Effector CD8-positive, alpha-beta T cell (primary cell): ENCODE data around the gene ZSCAN4.

Source experiments
- DNase-seq: peaks from one replicate; lab custom pipeline; 2025; lab: John Stamatoyannopoulos, UW
- total RNA-seq, 4 experiments: gene quantifications; one replicate each; lab custom pipeline; 2026; lab: John Stamatoyannopoulos, UW

ZSCAN4 gene, protein sequence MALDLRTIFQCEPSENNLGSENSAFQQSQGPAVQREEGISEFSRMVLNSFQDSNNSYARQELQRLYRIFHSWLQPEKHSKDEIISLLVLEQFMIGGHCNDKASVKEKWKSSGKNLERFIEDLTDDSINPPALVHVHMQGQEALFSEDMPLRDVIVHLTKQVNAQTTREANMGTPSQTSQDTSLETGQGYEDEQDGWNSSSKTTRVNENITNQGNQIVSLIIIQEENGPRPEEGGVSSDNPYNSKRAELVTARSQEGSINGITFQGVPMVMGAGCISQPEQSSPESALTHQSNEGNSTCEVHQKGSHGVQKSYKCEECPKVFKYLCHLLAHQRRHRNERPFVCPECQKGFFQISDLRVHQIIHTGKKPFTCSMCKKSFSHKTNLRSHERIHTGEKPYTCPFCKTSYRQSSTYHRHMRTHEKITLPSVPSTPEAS
- total RNA-seq: 0 to 0.18 (median 0) reads per million in 4 experiments

DNA sequence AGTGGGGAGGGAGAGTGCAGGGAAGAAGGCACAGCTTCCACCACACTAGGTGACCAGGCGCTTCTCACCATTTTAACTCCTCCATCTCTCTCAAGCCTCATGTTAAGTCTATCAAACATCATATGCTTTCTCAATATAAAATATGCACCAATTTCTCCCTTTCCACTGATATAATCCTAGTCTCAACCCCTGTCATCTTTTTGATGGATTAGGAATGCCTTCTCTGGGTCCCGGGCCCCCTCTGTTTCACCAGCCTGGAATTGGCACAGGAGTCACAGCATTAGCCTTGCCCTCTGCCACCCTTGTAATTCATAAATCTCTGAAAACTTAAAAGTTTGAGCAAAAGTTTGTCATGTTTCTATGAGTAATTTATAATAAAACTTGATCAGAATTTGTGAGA is at the start of gene ZSCAN4:
ZSCAN4 (plus strand) TSS at position 301 of the 400 bp plus-strand sequence. CDS start 7,211 bp downstream, outside the sequence.
- no peak for DNase-seq

DNA sequence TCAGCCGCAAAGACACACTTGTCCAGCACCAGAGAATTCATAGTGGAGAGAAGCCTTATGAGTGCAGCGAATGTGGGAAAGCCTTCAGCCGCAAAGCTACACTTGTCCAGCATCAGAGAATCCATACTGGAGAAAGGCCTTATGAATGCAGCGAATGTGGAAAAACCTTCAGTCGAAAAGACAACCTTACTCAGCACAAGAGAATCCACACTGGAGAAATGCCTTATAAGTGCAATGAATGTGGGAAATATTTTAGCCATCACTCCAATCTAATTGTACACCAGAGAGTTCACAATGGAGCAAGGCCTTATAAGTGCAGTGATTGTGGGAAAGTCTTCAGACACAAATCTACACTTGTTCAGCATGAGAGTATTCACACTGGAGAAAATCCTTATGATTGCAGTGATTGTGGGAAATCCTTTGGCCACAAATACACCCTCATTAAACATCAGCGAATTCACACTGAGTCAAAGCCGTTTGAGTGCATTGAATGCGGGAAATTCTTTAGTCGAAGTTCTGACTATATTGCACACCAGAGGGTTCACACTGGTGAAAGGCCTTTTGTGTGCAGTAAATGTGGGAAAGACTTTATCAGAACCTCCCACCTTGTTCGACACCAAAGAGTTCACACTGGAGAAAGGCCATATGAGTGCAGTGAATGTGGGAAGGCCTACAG is 47.9 kb upstream of the ZSCAN4 start:
- no peak for DNase-seq

DNA sequence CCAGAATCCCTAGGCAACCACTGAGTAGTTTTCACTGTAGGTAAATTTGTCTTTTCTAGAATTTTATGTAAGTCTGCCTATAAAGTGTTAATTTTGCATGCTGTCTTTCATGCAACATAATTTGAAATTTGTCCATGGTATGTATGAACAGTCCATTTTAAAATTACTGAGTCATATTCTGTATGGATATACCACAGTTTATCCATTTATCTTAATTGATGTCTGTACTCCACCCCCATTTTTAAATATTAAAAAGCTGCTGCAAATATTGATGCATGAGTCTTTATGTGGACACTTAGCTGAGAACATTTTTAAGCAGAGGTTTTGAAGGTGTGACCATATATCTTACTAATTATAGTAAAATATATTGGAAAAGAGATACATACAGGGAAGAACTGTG is 45.6 kb upstream of the ZSCAN4 start:
- no peak for DNase-seq

DNA sequence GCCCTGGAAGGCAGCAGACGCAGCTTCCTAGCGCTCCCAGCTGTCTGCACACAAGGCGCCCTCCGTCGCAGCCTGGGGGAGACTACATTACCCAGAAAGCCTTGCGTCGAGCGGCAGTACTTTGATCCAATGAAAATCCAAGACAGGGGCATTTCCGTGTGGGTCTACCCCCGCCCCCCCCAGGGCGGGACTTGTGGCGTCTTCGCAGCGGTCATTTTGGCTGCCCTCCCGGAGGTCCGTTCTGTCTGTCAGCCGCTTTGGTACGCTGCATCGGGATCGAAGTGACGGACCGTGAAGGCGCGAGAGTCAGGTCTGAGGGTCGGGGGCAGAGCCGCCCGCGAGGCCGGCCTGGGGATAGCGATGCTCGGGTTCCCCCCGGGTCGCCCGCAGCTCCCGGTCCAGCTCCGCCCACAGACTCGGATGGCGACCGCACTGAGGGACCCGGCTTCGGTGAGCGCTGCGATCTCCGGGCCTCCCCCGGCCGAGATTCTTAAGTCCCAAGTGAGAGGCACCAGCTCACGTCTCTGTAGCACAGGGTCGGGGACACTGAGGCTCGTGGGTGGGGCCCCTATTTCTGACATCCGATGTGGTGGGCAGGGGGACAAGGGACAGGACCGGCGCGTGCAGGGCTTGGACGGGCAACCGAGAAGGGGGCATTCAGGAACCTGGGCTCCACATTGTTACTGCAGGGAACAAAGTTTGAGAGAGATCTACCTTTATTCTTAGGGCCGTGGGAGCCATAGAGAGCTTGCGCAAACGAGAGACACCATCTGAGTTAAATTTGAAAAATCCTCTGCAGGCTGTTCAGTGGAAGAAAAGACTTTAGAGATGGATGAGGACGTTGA is 35.5 kb upstream of the ZSCAN4 start, which contains the start of gene ZNF211:
ZNF211 (plus strand) TSS at position 182 of the 845 bp plus-strand sequence; CDS start at position 361, 179 bp downstream.
- peak; percentile 71 for DNase-seq

DNA sequence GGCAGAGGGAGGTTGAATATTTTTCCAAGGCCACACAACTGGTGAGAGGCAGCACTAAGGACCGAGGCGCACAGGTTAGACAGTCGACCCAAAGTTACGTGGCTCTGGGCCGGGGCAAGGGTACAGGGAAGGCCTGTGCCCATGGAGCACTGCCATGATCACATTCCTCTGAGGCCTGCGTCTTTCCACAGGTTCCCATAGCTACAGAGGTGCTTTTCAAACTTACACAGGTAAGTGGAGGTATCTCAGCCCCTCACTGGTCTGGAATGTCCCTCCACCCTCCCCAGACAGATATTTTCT is 35.0 kb upstream of the ZSCAN4 start:
- DNase-seq: no peak

DNA sequence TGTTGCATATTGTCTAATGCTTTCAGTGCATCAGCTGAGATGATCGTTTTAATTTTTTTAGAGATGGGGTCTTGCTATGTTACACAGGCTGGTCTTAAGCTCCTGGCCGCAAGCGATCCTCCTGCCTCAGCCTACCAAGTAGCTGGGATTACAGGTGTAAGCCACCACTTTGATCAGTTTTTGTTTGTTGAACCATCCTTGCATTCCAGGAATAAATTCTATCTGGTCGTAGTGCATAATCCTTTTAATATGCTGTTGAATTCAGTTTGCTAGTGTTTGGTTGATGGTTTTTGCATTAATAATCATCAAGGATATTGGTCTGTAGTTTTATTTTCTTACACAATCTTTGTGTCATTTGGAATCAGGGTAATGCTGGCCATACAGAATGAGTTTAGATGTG is 31.4 kb upstream of the ZSCAN4 start:
- no peak for DNase-seq

DNA sequence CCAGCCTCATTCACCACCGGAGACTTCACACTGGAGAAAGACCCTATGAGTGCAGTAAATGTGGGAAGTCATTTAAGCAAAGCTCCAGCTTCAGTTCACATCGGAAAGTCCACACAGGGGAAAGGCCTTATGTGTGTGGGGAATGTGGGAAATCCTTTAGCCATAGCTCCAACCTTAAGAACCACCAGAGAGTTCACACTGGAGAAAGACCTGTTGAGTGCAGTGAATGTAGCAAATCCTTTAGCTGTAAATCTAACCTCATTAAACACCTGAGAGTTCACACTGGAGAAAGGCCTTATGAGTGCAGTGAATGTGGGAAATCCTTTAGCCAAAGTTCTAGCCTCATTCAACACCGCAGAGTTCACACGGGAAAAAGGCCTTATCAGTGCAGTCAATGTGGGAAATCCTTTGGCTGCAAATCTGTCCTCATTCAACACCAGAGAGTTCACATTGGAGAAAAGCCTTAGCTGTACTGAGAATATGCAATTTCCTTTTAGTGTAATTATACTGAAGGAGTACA is 27.0 kb upstream of the ZSCAN4 start:
- no peak for DNase-seq

DNA sequence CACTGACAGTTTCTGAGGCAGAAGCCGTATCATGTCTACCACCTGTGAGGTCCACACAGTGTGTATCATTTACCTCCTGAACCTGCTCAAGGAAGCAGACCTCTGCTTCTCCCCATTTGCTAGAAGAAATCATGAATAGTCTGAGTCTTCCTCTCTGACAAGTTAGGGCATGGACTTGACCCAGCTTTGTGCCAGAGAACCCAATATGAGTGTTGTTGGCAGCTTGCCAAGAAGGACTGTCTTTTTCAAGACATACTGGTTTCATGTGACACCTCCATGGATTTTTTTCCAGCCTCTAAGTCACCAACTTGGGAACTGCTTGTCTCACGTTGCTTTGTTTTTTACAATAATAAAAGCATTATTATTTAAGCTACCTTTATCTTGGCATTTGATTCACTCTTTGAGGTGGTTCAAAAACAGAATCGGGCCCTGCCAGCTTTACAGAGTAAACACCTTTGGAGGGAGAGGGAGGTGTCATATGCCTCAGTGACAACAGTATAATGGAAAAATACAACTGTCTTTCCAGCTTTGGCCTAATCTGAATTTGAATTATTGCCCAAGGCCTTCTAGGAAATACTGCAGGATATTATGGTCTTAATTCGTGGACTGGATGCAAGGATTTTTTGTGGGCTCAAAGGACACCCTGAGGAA is 26.2 kb upstream of the ZSCAN4 start:
- DNase-seq: no peak

DNA sequence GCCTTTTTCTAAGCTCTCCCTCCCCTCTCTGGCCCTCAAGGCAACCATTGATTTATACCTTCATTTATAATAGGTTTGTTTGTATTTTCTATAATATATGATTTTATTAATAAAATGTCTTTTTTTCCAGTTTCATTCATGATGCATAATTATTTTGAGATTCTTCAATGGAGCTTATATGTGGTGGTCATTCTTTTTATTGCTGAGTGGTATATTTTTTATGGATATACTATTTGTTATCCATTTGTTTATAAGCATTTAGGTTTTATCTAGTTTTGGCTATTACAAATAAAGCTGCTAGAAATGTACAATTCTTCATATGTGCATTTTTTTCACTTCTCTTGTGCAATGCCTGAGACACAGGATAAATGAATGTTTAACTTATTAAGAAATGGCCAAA is 25.0 kb upstream of the ZSCAN4 start:
- DNase-seq: no peak

DNA sequence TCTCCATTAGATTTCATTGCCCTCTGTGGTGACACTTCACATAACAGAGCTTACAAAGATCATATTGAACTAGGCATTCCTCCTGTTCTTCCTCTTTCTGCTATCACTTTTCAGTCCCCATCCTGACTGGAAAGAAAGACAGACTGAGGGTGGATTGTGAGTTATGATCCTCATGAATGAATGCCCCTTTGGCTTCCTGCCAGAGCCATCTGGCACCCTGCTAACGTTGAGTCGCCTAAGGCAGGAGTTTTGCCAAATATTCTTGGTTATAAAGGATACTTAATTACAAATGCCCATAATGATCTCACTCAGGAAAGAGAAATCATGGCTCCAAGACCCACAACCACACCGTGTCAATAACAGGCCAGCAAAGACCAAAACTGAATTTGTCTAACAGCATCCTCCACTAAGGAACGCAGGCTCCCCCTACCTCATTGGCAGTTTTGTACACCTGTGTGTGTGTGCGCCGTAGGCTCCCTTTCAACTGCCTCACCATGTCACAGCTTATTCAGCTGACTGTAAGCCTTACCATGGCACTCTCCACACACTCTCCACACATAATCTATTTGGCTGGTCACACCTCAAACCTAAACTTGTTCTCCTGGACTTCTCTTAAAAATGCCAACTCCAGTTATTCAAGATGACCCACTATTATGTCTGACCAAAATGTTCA is 20.3 kb upstream of the ZSCAN4 start:
- DNase-seq: no peak

DNA sequence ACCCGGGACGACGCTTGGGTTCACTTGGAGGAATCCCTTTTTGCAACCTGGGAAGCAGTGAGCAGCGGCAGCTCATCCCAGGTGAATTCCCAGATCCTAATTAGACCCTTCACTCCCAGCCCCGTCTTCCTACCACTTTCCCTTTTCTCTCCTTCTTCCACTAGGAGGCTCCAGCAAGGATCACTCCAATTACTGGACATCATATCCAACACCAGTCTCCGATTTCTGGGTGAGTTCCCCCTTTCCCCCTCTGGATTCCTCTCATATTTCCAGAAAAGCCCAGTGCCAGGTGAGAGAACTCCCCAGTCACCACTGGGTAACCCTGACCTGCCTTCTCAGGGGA is 17.1 kb upstream of the ZSCAN4 start:
- DNase-seq: no peak

DNA sequence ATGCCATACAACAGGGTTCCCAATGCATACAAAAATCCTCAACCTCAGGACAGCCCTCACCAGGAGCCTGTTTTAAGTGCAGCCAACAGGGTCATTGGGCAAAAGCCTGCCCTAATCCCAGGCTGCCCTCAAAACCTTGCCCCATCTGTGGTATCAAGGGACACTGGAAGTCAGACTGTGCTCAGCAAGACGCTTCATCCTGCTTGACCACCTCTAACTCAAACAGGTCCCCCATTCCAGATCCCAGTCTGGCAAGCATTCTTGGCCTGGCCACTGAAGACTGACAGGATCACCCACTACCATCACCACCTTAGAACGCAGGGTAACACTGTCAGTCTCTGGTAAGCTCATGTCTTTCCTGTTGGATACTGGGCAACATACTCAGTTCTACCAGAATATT is 15.0 kb upstream of the ZSCAN4 start:
- no peak for DNase-seq

DNA sequence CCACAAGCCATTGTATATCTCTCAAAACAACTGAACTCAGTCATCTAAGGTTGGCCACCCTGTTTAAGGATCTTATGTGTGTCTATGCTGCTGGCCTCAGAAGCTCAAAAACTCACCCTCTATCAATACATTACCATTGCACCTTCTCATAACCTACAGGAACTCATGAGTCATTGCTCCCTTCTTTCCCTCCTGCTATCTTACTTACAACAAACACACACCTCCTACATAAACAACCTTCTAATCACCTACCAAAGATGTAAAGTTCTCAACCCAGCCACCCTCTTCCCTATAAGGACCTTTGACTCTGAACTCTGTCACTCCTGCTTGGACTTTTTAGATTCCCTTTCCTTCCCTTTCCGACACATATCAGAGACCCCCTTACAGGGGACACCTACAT is 13.3 kb upstream of the ZSCAN4 start:
- DNase-seq: no peak

DNA sequence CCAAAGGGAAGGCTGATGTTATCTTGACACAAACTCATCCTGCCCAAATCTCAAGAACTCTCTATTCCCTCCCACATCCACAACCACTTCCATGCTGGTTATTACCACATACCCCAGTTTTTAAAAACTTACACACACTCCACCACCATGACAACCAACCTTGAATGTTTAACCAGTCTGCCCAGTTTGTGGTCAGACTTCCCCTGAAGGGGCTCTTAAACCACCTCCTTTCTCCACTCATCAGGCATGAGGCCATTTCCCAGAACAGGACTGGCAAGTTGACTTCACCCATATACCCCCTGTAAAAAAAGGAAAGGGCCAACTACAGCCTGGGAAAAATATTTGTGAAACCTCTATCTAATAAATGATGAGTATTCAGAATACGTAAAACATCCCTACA is 12.4 kb upstream of the ZSCAN4 start:
- no peak for DNase-seq

DNA sequence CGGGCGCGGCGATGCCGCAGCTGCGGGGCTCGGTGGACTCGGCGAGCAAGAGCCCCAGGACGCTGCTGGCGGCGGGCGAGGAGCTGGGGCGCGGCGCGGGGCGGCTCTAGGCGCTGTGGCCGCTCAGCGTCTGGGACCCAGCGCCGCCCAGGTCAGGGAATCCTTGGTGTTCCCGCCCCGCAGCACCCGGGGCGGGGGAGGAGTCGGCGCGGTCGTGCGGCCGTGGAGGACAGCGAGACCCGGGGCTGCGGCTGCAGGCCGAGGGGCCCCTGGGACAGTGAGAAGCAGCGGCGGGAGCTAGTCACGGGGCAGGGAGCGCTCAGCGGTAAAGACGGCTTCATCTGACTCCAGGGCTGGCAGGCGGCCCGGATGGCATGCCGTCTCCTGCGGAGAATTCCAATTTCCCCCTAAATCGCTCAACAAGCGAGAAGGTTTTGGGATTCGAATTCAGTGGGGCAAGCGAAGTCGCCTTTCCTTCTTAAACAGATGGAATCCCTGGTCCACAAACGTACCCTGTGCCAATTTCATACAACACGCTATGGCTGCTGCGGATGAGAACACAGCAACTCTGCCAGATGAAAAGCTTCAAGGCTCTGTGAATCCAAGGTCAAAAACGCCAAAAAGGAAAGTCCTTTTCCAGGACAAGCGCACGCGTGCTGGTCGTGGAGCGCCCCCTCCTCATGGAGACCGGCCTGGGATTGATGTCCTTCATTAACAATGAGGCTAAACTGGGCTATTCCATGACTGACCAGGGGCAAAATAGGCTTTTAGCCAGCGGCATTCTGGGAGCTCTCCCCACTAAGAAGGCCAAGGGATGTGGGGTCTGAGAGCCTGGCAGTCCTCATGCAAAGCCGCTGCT is 4.2 kb upstream of the ZSCAN4 start:
- no peak for DNase-seq

DNA sequence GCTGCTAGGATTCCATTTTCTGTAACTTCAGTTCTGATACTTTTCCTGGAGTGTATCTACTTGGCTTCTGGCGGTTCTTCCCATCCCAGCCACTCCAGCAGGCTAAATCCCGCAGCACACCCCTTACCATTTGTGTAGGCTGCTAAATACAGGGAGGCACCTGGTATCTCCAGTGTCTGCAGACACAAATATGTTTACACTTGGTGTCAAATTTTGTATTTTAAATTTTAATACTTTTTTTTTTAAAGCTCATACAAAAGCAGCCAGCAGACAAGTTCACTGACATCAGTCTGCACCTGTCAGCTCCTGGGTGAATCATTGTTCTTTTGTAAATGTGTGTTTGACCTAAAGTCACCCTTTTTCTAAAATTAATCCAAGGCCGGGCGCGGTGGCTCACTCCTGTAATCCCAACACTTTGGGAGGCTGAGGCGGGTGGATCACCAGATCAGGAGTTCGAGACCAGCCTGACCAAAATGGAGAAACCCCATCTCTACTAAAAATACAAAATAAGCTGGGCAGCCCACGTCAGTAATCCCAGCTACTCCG is 3.4 kb upstream of the ZSCAN4 start:
- DNase-seq: no peak

DNA sequence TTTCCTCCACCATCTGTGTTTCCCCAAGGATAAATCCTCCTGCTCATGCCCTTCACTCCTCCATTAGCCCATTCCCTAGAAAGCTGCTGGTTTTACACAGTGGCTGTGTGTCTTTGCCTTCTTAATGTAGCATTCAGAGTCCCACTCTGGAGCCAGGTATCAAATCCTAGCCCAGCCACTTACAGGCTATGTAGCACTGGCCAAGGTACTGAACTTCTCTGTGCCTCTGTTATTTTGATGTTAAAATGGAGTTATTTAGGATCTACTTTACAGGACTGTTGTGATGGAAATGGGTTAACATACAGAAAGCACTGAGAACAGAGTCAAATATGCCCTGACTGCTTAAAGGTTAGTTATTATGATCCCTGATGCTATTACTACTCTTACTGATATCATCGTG is 1.5 kb upstream of the ZSCAN4 start:
- no peak for DNase-seq

DNA sequence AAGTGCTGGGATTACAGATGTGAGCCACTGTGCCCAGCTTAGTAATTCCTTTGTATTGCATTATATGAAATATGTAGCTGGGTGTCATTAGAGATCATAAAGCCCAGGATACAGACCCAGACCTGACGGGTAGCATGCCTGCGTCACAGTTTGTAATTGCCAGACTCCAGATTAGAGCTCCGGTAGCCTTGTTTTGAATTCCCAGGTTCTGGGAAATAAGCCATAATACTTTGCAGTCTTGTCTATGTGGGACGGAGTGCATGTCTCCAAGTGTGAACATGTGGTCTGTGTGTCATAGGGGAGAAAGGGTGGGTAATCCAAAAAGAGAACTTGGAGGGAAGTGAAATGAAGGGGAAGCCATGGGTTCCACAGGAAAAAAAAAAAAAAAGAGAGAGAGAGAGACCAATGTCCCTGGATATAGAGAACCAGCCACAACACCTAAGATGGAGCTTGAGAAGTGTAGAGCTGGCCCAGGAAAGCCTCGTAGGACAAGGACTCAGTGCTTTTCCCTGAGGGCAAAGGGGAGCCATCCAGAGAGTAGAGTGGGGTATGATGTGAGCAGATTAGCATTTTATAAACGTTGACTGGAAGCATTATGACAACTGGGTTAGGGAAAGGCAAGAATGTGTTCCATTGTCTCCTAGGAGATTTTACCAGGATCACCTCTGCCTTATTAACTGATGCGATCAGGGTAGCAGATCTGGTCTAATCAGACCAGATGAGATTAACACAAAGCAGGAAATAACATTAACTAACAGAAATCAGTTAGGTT is 2.6 kb downstream of the ZSCAN4 start:
- DNase-seq: no peak

DNA sequence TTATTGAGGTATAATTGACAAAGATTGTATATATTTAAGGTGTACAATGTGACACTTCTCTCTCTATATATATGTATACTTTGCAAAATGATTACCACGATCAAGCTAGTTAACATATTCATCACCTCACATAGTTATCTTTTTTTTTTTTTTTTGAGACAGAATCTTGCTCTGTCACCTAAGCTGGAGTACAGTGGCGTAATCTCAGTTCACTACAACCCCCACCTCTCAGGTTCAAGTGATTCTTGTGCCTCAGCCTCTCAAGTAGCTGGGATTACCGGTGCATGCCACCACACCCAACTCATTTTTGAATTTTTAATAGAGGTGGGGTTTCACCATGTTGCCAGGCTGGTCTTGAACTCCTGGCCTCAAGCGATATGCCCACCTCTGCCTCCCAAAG is 3.7 kb downstream of the ZSCAN4 start:
- no peak for DNase-seq
